ENCODE data around the gene APOBEC3C.

DNA sequence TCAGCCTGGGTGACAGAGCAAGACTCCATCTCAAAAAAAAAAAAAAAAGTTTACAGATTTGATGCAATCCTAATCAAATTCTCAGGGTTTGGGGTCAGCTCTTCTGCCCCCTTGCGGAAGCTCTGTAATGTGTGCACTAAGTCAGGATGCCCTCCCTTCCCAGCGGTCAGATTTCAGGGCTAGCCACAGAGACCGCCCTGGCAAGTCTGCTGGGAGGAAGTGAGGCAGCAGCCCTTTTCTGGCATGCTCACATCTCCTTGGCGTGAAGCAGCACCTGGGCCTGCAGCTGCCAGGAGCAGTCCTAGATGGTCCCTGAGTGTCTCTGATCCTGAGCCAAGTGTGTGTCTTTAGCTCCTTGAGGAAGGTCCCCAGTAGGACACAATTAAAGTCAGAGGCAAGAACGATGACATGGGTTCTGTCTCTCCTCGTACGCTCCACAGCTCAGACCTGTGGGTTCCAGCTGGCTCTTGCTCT lies 10.9 kb upstream of the APOBEC3C start:
- TF ChIP-seq, protein P1, sequence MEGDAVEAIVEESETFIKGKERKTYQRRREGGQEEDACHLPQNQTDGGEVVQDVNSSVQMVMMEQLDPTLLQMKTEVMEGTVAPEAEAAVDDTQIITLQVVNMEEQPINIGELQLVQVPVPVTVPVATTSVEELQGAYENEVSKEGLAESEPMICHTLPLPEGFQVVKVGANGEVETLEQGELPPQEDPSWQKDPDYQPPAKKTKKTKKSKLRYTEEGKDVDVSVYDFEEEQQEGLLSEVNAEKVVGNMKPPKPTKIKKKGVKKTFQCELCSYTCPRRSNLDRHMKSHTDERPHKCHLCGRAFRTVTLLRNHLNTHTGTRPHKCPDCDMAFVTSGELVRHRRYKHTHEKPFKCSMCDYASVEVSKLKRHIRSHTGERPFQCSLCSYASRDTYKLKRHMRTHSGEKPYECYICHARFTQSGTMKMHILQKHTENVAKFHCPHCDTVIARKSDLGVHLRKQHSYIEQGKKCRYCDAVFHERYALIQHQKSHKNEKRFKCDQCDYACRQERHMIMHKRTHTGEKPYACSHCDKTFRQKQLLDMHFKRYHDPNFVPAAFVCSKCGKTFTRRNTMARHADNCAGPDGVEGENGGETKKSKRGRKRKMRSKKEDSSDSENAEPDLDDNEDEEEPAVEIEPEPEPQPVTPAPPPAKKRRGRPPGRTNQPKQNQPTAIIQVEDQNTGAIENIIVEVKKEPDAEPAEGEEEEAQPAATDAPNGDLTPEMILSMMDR (IDR thresholded peaks at IDR 0.05; ENCODE audit: low read length), result peak; percentile 70
- TF ChIP-seq EZH2 (IDR thresholded peaks at IDR 0.05; ENCODE audit: borderline replicate concordance, low read length), result no peak

All from OCI-LY1 (cell line).